SK-N-MC (cell line): Measurements from ENCODE around the gene PLA2G2E.

Source experiments
- DNase-seq: peaks from one replicate; pipeline ENCODE4 v3.0.0-alpha.2; 2011; ENCODE audit warnings: low read depth, low spot score
- H3K27ac ChIP-seq: fragments of 200-600 bp; sonication (generic); 2 replicates; pipeline ENCODE4 v1.5.1; 2016; ENCODE audit warnings: mixed run types
- H3K36me3 ChIP-seq: fragments of 200-600 bp; sonication (generic); 2 replicates; pipeline ENCODE4 v1.6.1; 2017; ENCODE audit warnings: antibody characterized with exemption, low read length, mixed read lengths; ENCODE audit not compliant: insufficient read depth
- H3K4me3 ChIP-seq: fragments of 200-600 bp; sonication (generic); 2 replicates; pipeline ENCODE4 v1.5.1; 2016
- H3K9ac ChIP-seq: fragments of 200-600 bp; sonication (generic); 2 replicates; pipeline ENCODE4 v1.8.0; 2017; ENCODE audit warnings: mixed run types, mixed read lengths; ENCODE audit not compliant: insufficient read length
- H3K9me3 ChIP-seq: fragments of 200-600 bp; sonication (generic); 2 replicates; pipeline ENCODE4 v1.6.1; 2017; ENCODE audit warnings: low read depth, mild to moderate bottlenecking, antibody characterized with exemption, low read length, moderate library complexity, mixed read lengths
- EZH2 ChIP-seq: fragments of 200-600 bp; sonication (generic); IDR thresholded peaks from one replicate; pipeline ENCODE4 v1.6.1; 2017; ENCODE audit warnings: antibody characterized with exemption
- FOXP2 ChIP-seq: optimal IDR thresholded peaks from 2 replicates; pipeline ENCODE3; 2011; ENCODE audit warnings: mild to moderate bottlenecking, moderate library complexity; ENCODE audit not compliant: insufficient read depth; ENCODE audit errors: extremely low read length, control extremely low read depth
- POLR2AphosphoS5 ChIP-seq: IDR thresholded peaks from 2 replicates; pipeline ENCODE4 v1.6.1; 2012; ENCODE audit warnings: mild to moderate bottlenecking, low read depth, low read length, borderline replicate concordance

Gene PLA2G2E

DNA sequence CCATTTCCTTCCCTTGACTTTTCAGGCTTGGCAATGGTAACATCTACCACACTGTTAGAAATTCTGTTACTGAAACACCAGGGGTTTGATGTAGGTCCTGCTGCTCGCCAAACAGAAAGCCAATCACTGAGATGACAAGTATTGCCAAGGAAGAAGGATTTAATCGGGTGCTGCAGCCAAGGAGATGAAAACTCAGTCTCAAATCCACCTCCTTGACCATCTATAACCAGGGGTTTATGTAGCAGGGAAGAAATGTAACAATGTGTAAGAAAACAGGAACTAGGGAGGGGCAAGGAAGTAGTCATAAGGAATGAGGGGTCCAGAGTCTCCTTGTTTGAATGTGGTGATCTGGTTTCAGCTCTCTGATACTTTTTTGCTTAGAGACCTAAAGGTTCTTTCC lies 30.6 kb upstream of the PLA2G2E start:
- DNase-seq = no peak
- TF ChIP-seq EZH2 (no peak), POLR2AphosphoS5 (no peak), FOXP2 (no peak)
- Histone ChIP-seq H3K4me3 (no peak overlapping the region), H3K36me3 (no peaks in the 10 kb centered on the region), H3K9ac (no peak overlapping the region), H3K27ac (no peak overlapping the region), H3K9me3 (no peaks in the 10 kb centered on the region)

DNA sequence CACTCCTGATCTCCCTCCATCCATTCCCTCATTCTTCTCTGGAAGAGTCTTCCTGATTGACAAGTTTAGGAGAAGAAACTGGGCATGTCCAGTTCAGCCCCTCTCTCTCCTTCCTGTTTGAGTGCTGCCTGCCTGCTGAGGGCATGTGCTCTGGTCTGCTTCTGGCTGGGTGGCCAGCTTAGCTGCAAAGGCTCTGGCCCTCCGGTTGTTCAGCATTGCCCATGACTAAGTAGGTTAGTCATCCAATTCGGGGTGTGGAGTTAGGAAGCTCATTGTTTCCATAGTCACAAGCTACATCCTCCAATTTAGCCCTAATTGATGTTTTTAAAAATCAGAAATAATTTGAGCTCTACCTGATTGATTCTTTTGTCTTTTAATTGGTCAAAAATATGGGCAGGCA lies 25.6 kb upstream of the PLA2G2E start:
- H3K36me3 ChIP-seq = no peaks in the 10 kb centered on the region
- no peak overlapping the region for H3K27ac ChIP-seq
- H3K9ac ChIP-seq = no peak overlapping the region
- no peaks in the 10 kb centered on the region for H3K9me3 ChIP-seq
- no peak for DNase-seq
- no peak for TF ChIP-seq EZH2
- TF ChIP-seq POLR2AphosphoS5 = no peak
- no peak for TF ChIP-seq FOXP2
- H3K4me3 ChIP-seq = no peak overlapping the region

GRCh38 chr1:19946971-19947370 lies 23.6 kb upstream of the PLA2G2E start:
- H3K9me3 ChIP-seq = no peaks in the 10 kb centered on the region
- H3K9ac ChIP-seq = no peak overlapping the region
- DNase-seq = no peak
- no peaks in the 10 kb centered on the region for H3K36me3 ChIP-seq
- TF ChIP-seq POLR2AphosphoS5 = no peak
- no peak for TF ChIP-seq EZH2
- no peak for TF ChIP-seq FOXP2
- no peak overlapping the region for H3K4me3 ChIP-seq
- H3K27ac ChIP-seq = no peak overlapping the region

- DNase-seq = no peak
- H3K9ac ChIP-seq = no peak overlapping the region
- TF ChIP-seq FOXP2 (no peak), EZH2 (no peak), POLR2AphosphoS5 (no peak)
Measured at GRCh38 chr1:19946331-19946751, 22.9 kb upstream of the PLA2G2E start.

GRCh38 chr1:19945914-19946313 lies 22.5 kb upstream of the PLA2G2E start:
- Histone ChIP-seq H3K4me3 (no peak overlapping the region), H3K9me3 (no peaks in the 10 kb centered on the region), H3K27ac (no peak overlapping the region), H3K9ac (no peak overlapping the region), H3K36me3 (no peaks in the 10 kb centered on the region)
- TF ChIP-seq FOXP2 = no peak
- TF ChIP-seq POLR2AphosphoS5 = no peak
- TF ChIP-seq EZH2 = no peak
- DNase-seq = no peak

More at GRCh38 chr1:19946331-19946751, 22.9 kb upstream of the PLA2G2E start:
- Histone ChIP-seq H3K4me3 (no peak overlapping the region), H3K36me3 (no peaks in the 10 kb centered on the region), H3K27ac (no peak overlapping the region), H3K9me3 (no peaks in the 10 kb centered on the region)

GRCh38 chr1:19942657-19943056 lies 19.2 kb upstream of the PLA2G2E start:
- H3K9me3 ChIP-seq = no peaks in the 10 kb centered on the region
- DNase-seq = no peak
- H3K9ac ChIP-seq = no peak overlapping the region
- no peak overlapping the region for H3K27ac ChIP-seq
- no peaks in the 10 kb centered on the region for H3K36me3 ChIP-seq
- no peak overlapping the region for H3K4me3 ChIP-seq
- TF ChIP-seq POLR2AphosphoS5 (no peak), EZH2 (no peak), FOXP2 (no peak)

DNA sequence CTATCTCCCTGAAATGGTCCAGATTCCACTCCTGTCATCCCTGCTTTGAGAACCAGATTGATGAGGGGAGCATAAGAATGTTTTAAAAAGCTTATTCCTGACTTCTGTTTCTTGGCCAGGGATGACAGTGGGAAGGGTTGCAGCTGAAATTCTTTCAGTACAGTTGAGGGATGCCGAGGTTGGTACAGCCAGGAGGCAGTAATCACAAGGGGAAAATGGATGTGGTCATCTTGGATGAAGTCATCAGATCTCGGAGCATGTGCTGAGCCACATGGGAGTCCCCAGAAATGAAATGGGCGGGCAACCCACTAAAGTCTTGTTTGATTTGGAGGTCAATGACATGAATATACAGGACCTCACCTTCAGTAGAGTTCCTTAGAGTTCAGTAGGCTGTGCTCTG lies 18.7 kb upstream of the PLA2G2E start:
- Histone ChIP-seq H3K4me3 (no peak overlapping the region), H3K36me3 (no peaks in the 10 kb centered on the region), H3K27ac (no peak overlapping the region), H3K9me3 (no peaks in the 10 kb centered on the region), H3K9ac (no peak overlapping the region)
- DNase-seq = no peak
- TF ChIP-seq FOXP2 = no peak
- no peak for TF ChIP-seq POLR2AphosphoS5
- TF ChIP-seq EZH2 = no peak

DNA sequence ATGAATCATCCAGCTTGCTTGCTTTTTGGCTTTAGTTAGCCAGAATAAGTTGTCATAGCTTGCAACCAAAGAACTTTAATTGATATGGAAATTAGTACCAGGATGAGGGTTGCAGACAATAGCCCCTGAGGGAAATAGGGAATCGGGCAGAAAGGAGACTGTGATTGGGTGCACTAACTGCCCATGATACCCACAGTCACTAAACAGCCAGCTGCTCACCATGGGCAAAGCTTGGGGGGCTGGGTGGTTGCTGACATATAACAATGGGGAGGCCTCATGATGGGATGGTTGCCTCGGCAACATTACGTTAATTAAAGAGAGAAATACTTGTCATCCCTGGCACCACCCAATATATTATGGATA lies 17.8 kb upstream of the PLA2G2E start:
- Histone ChIP-seq H3K4me3 (no peak overlapping the region), H3K36me3 (no peaks in the 10 kb centered on the region), H3K9me3 (no peaks in the 10 kb centered on the region), H3K9ac (no peak overlapping the region), H3K27ac (no peak overlapping the region)
- no peak for TF ChIP-seq FOXP2
- TF ChIP-seq POLR2AphosphoS5 = no peak
- TF ChIP-seq EZH2 = no peak
- DNase-seq = no peak

GRCh38 chr1:19940486-19941205 lies 17.2 kb upstream of the PLA2G2E start:
- Histone ChIP-seq H3K9ac (no peak overlapping the region), H3K27ac (no peak overlapping the region), H3K4me3 (no peak overlapping the region), H3K9me3 (no peaks in the 10 kb centered on the region), H3K36me3 (no peaks in the 10 kb centered on the region)
- DNase-seq = no peak
- no peak for TF ChIP-seq EZH2
- TF ChIP-seq POLR2AphosphoS5 = no peak
- TF ChIP-seq FOXP2 = no peak
